ENCODE results near the gene KLF11. TPM values are rescaled to one million over a fixed set of nuclear protein-coding genes. Genes with fewer than 3 reads are reported as not detected.
A peak's percentile ranks its signal among the peaks of the same experiment; 100 is the strongest.

KLF11 gene
- total and polyA plus RNA-seq, 4 donors = 10.2 to 13.3 (median 11.4) TPM

GRCh38 chr2:10079266-10079869, 36.0 kb downstream of the KLF11 start:
- DNase-seq (ENCODE audit: low read depth in 4 of 6, low spot score in 6 of 6) = peak in 3 of 6 donors; percentile 53 to 90 (median 87)
- peaks cover 18% of the 10 kb centered on the region for H3K4me1 ChIP-seq (ENCODE audit: control insufficient read depth, insufficient read depth, low read length)
- WGBS (ENCODE audit: insufficient coverage) = under 1% methylated on average over 53 of the region's 53 CpGs

DNA sequence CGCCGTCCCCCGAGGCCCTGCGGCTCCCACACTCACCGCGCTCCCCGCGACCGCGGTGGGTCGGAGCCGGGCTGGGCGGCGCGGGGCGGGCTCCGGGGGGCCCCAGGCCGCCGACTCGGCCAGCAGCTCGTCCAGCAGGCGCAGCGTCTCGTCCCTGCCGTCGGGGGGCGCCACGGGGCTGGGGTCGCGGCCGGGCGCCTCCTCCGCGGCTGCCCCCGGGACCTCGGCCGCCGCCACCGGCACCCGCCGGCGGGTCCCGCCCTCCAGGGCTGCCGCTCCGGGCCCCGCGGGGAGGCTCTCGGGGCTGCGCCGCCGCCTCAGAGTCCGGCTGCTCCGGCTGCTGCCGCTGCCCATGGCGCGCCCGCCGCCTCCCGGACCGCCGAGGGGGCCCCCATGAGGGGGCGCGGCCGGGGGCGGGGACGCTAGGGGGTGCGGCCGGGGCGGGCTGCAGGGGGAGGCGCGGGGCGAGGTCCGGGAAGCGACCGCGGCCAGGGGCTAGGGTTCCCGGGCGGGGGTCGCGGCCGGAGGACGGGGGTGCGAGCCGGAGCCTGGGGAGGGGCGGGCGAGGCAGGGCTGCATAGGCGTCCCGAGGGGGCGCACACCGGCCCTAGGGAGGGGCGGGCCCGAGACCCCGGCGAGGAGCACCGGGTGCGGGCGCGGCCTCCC, 36.7 kb downstream of the KLF11 start, which contains the start of gene CYS1:
Gene CYS1 (minus strand): TSS at position 542 of the 666 bp plus-strand sequence. CDS start 188 bp downstream, at position 354.
- no peak for DNase-seq (ENCODE audit: low read depth in 4 of 6, low spot score in 6 of 6)
- Histone ChIP-seq H3K27me3 (ENCODE audit: control insufficient read depth, insufficient read depth, low read length) (peaks cover 42% of the 10 kb centered on the region), H3K9me3 (ENCODE audit: control insufficient read depth, insufficient read depth, low read length) (no peaks in the 10 kb centered on the region), H3K36me3 (ENCODE audit: control insufficient read depth, insufficient read depth, low read length) (no peaks in the 10 kb centered on the region), H3K4me3 (ENCODE audit: low read depth, low read length) (peak within 1 kb of the TSS; percentile 36), H3K4me1 (ENCODE audit: control insufficient read depth, insufficient read depth, low read length) (peaks cover 18% of the 10 kb centered on the region), H3K27ac (ENCODE audit: low read depth, low read length) (peak within 1 kb of the TSS; percentile 57)
- WGBS (ENCODE audit: insufficient coverage) = under 1% methylated on average over 98 of the region's 98 CpGs

More at GRCh38 chr2:10079266-10079869, 36.0 kb downstream of the KLF11 start:
- Histone ChIP-seq H3K27ac (ENCODE audit: low read depth, low read length) (peak overlapping the region; percentile 57), H3K36me3 (ENCODE audit: control insufficient read depth, insufficient read depth, low read length) (no peaks in the 10 kb centered on the region), H3K4me3 (ENCODE audit: low read depth, low read length) (peak overlapping the region; percentile 36), H3K9me3 (ENCODE audit: control insufficient read depth, insufficient read depth, low read length) (no peaks in the 10 kb centered on the region), H3K27me3 (ENCODE audit: control insufficient read depth, insufficient read depth, low read length) (peaks cover 38% of the 10 kb centered on the region)

DNA sequence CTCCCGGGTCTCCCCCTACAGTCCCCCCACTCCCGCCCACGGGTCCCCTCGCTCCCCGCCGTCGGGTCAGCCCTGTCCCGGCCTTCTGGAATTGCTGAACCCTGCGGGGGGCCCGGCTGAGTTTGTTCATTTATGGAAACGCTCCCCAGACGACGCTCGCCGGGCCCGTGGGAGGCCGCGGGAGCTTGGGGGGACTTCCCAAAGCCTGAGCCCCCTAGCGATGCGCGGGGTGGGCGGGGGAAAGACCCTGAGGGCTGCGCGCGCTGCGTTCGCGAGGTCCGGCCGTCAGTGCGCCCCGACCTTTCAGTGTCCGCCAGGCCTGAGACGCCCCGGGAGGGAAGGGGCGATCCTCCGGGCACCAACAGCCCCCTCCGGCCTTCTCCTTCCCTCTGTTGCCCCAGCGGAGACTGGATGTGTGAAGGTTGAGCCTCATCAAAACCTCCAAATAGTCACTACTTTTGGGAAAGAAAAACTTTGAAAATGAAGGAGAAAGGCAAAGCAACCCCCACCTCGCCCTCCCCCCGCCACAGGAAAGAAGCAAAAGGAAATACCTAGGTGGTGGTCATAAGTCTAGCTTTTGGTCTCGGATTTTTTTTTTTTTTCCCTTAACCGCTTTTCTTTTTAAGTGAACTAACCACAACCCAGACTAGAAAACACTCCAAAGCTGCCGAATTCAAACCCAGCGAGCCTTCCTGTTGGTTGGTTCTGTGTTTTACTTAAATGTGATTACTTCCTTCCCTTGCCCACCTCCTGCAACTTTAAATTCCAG, 37.4 kb downstream of the KLF11 start:
- Histone ChIP-seq H3K4me3 (ENCODE audit: low read depth, low read length) (peak overlapping the region; percentile 0), H3K36me3 (ENCODE audit: control insufficient read depth, insufficient read depth, low read length) (no peaks in the 10 kb centered on the region), H3K27me3 (ENCODE audit: control insufficient read depth, insufficient read depth, low read length) (peaks cover 45% of the 10 kb centered on the region), H3K4me1 (ENCODE audit: control insufficient read depth, insufficient read depth, low read length) (peaks cover 18% of the 10 kb centered on the region), H3K9me3 (ENCODE audit: control insufficient read depth, insufficient read depth, low read length) (no peaks in the 10 kb centered on the region), H3K27ac (ENCODE audit: low read depth, low read length) (no peak overlapping the region)
- under 1% methylated on average over 22 of the region's 45 CpGs for WGBS (ENCODE audit: insufficient coverage)
- DNase-seq (ENCODE audit: low read depth in 4 of 6, low spot score in 6 of 6) = no peak

DNA sequence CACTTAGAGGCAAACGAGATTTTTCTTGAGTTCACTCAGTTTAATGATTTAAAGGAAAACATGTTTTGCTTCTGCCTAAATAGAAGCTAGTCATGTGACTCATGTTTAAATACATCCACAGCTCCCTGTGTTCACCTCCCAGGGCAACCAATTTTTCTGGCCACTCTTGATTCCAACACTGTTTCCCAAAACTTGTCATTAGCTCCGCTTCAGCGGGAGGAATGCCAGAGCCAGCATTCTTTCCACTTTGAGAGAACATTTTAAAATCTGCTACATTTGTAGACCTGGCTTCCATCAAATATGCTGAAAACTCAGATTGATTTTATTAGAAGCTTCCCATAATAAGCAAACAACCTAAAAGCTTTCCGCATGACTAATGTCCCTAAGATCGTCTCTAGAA, 39.7 kb downstream of the KLF11 start:
- H3K4me3 ChIP-seq (ENCODE audit: low read depth, low read length) = no peak overlapping the region
- H3K27me3 ChIP-seq (ENCODE audit: control insufficient read depth, insufficient read depth, low read length) = peaks cover 46% of the 10 kb centered on the region
- no peak overlapping the region for H3K27ac ChIP-seq (ENCODE audit: low read depth, low read length)
- H3K4me1 ChIP-seq (ENCODE audit: control insufficient read depth, insufficient read depth, low read length) = peaks cover 20% of the 10 kb centered on the region
- WGBS (ENCODE audit: insufficient coverage) = 60% methylated on average over 1 of the region's 5 CpGs
- H3K9me3 ChIP-seq (ENCODE audit: control insufficient read depth, insufficient read depth, low read length) = no peaks in the 10 kb centered on the region
- no peak for DNase-seq (ENCODE audit: low read depth in 4 of 6, low spot score in 6 of 6)
- H3K36me3 ChIP-seq (ENCODE audit: control insufficient read depth, insufficient read depth, low read length) = no peaks in the 10 kb centered on the region

GRCh38 chr2:10083692-10084211, 40.4 kb downstream of the KLF11 start:
- no peak overlapping the region for H3K27ac ChIP-seq (ENCODE audit: low read depth, low read length)
- WGBS (ENCODE audit: insufficient coverage) = 80% methylated on average over 10 of the region's 13 CpGs
- DNase-seq (ENCODE audit: low read depth in 4 of 6, low spot score in 6 of 6) = no peak
- no peaks in the 10 kb centered on the region for H3K9me3 ChIP-seq (ENCODE audit: control insufficient read depth, insufficient read depth, low read length)
- H3K4me1 ChIP-seq (ENCODE audit: control insufficient read depth, insufficient read depth, low read length) = peaks cover 13% of the 10 kb centered on the region
- H3K27me3 ChIP-seq (ENCODE audit: control insufficient read depth, insufficient read depth, low read length) = peaks cover 44% of the 10 kb centered on the region
- no peak overlapping the region for H3K4me3 ChIP-seq (ENCODE audit: low read depth, low read length)
- H3K36me3 ChIP-seq (ENCODE audit: control insufficient read depth, insufficient read depth, low read length) = no peaks in the 10 kb centered on the region

- 65% methylated on average over 8 of the region's 12 CpGs for WGBS (ENCODE audit: insufficient coverage)
- no peak for DNase-seq (ENCODE audit: low read depth in 4 of 6, low spot score in 6 of 6)
- peaks cover 42% of the 10 kb centered on the region for H3K27me3 ChIP-seq (ENCODE audit: control insufficient read depth, insufficient read depth, low read length)
- no peaks in the 10 kb centered on the region for H3K36me3 ChIP-seq (ENCODE audit: control insufficient read depth, insufficient read depth, low read length)
- H3K4me1 ChIP-seq (ENCODE audit: control insufficient read depth, insufficient read depth, low read length) = peaks cover 7% of the 10 kb centered on the region
- H3K4me3 ChIP-seq (ENCODE audit: low read depth, low read length) = no peak overlapping the region
- H3K9me3 ChIP-seq (ENCODE audit: control insufficient read depth, insufficient read depth, low read length) = no peaks in the 10 kb centered on the region
- H3K27ac ChIP-seq (ENCODE audit: low read depth, low read length) = no peak overlapping the region
Measured at GRCh38 chr2:10084223-10084865, 41.0 kb downstream of the KLF11 start.

GRCh38 chr2:10085043-10085667, 41.8 kb downstream of the KLF11 start:
- Histone ChIP-seq H3K4me1 (ENCODE audit: control insufficient read depth, insufficient read depth, low read length) (peaks cover 7% of the 10 kb centered on the region), H3K27ac (ENCODE audit: low read depth, low read length) (no peak overlapping the region), H3K36me3 (ENCODE audit: control insufficient read depth, insufficient read depth, low read length) (no peaks in the 10 kb centered on the region), H3K27me3 (ENCODE audit: control insufficient read depth, insufficient read depth, low read length) (peaks cover 46% of the 10 kb centered on the region), H3K9me3 (ENCODE audit: control insufficient read depth, insufficient read depth, low read length) (no peaks in the 10 kb centered on the region), H3K4me3 (ENCODE audit: low read depth, low read length) (no peak overlapping the region)
- DNase-seq (ENCODE audit: low read depth in 4 of 6, low spot score in 6 of 6) = no peak
- WGBS (ENCODE audit: insufficient coverage) = 86% methylated on average over 1 of the region's 6 CpGs

- WGBS (ENCODE audit: insufficient coverage) = 77% methylated on average over 11 of the region's 11 CpGs
- H3K27me3 ChIP-seq (ENCODE audit: control insufficient read depth, insufficient read depth, low read length) = peaks cover 46% of the 10 kb centered on the region
Measured at GRCh38 chr2:10085668-10086059, 42.3 kb downstream of the KLF11 start.

GRCh38 chr2:10086950-10087349, 43.6 kb downstream of the KLF11 start:
- no peak for DNase-seq (ENCODE audit: low read depth in 4 of 6, low spot score in 6 of 6)
- Histone ChIP-seq H3K36me3 (ENCODE audit: control insufficient read depth, insufficient read depth, low read length) (no peaks in the 10 kb centered on the region), H3K4me1 (ENCODE audit: control insufficient read depth, insufficient read depth, low read length) (peaks cover 10% of the 10 kb centered on the region), H3K27me3 (ENCODE audit: control insufficient read depth, insufficient read depth, low read length) (peaks cover 50% of the 10 kb centered on the region), H3K9me3 (ENCODE audit: control insufficient read depth, insufficient read depth, low read length) (no peaks in the 10 kb centered on the region), H3K4me3 (ENCODE audit: low read depth, low read length) (no peak overlapping the region), H3K27ac (ENCODE audit: low read depth, low read length) (no peak overlapping the region)
- WGBS (ENCODE audit: insufficient coverage) = 100% methylated on average over 1 of the region's 4 CpGs

More at GRCh38 chr2:10085668-10086059, 42.3 kb downstream of the KLF11 start:
- H3K9me3 ChIP-seq (ENCODE audit: control insufficient read depth, insufficient read depth, low read length) = no peaks in the 10 kb centered on the region
- H3K4me1 ChIP-seq (ENCODE audit: control insufficient read depth, insufficient read depth, low read length) = peaks cover 4% of the 10 kb centered on the region
- no peak overlapping the region for H3K27ac ChIP-seq (ENCODE audit: low read depth, low read length)
- H3K36me3 ChIP-seq (ENCODE audit: control insufficient read depth, insufficient read depth, low read length) = no peaks in the 10 kb centered on the region
- DNase-seq (ENCODE audit: low read depth in 4 of 6, low spot score in 6 of 6) = no peak
- no peak overlapping the region for H3K4me3 ChIP-seq (ENCODE audit: low read depth, low read length)

All from spinal cord (tissue), 10 donors.